Measurements from ENCODE around the gene ASB1.

The ASB1 gene

GRCh38 chr2:238465487-238466242 lies 38.9 kb downstream of the ASB1 start:
- no peak overlapping the region for H3K4me3 ChIP-seq (ENCODE audit: low read depth, low read length)
- TF ChIP-seq CTCF (IDR thresholded peaks at IDR 0.05; ENCODE audit: low read depth, low read length), result no peak

GRCh38 chr2:238466243-238466756 lies 39.6 kb downstream of the ASB1 start:
- no peak for TF ChIP-seq CTCF (IDR thresholded peaks at IDR 0.05; ENCODE audit: low read depth, low read length)
- no peak overlapping the region for H3K4me3 ChIP-seq (ENCODE audit: low read depth, low read length)

GRCh38 chr2:238467062-238467461 lies 40.3 kb downstream of the ASB1 start:
- H3K4me3 ChIP-seq (ENCODE audit: low read depth, low read length), result no peak overlapping the region
- TF ChIP-seq CTCF (IDR thresholded peaks at IDR 0.05; ENCODE audit: low read depth, low read length), result no peak

GRCh38 chr2:238467792-238468191 lies 41.1 kb downstream of the ASB1 start:
- H3K4me3 ChIP-seq (ENCODE audit: low read depth, low read length), result no peak overlapping the region
- no peak for TF ChIP-seq CTCF (IDR thresholded peaks at IDR 0.05; ENCODE audit: low read depth, low read length)

- H3K4me3 ChIP-seq (ENCODE audit: low read depth, low read length), result no peak overlapping the region
- no peak for TF ChIP-seq CTCF (IDR thresholded peaks at IDR 0.05; ENCODE audit: low read depth, low read length)
Observed at GRCh38 chr2:238469155-238469554, 42.4 kb downstream of the ASB1 start.

- no peak overlapping the region for H3K4me3 ChIP-seq (ENCODE audit: low read depth, low read length)
- TF ChIP-seq CTCF (IDR thresholded peaks at IDR 0.05; ENCODE audit: low read depth, low read length), result no peak
Observed at GRCh38 chr2:238473014-238473413, 46.3 kb downstream of the ASB1 start.

- H3K4me3 ChIP-seq (ENCODE audit: low read depth, low read length), result no peak overlapping the region
- TF ChIP-seq CTCF (IDR thresholded peaks at IDR 0.05; ENCODE audit: low read depth, low read length), result no peak
Observed at GRCh38 chr2:238473523-238473922, 46.8 kb downstream of the ASB1 start.

Measured in WI38 (cell line).